IPS DF 4.7 (cell line): Measurements from ENCODE around the gene RXFP1.

Experiments used
- DNase-seq: peaks from one replicate; pipeline ENCODE4 v3.0.0-alpha.2; 2013; ENCODE audit warnings: low spot score; ENCODE audit errors: extremely low read depth

The RXFP1 gene

DNA sequence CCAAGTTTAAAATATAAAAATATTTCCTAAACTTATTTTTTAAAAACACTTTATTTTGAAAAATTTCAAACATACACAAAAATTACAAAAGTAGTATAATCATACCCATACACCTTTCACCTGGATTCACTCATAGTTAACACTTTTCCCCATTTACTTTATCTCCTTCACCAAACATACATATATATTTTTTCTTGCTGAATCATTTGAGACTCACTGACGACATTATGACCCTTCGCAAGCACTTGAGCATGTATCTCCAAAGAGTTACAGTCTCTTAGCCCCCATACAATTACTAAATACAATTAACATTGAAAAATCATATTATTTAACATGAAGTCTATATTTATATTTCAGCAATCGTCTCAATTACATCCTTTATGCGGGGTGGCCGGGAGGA, 19.8 kb downstream of the RXFP1 start:
- DNase-seq: no peak

DNA sequence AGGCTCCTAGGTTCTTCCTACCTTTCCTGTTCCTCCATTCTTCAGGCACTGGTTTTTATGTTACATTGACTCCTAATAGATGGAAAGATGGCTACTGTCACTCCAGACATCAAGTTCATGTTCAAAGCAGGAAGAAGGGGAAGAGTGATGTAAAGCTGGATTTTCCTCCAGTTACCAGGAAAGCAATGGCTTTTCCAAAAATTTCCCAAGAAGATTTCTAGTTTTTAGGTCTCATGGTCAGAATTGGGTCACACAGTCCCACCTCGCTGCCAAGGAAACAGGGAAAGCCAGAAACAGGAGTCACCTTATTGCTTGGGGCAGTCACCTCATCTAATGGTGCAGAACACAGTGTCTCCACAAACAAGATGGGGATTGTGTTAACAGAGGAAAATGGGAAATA, 21.5 kb downstream of the RXFP1 start:
- DNase-seq: no peak

DNA sequence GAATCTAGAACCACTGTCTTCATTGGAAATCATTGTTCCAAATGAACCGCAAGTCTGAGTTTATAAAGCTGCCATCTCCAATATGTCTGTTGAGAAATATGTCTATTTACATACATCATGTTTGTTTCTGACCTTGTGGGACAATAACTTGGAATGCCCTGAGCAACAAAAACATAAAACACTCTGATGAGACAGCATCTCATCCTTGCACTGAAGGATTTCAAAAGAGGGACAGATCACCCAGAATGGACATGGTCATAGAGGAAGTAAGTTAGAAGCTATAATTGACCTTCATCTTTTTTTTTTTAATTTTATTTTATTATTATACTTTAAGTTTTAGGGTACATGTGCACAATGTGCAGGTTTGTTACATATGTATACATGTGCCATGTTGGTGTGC, 22.5 kb downstream of the RXFP1 start:
- no peak for DNase-seq

DNA sequence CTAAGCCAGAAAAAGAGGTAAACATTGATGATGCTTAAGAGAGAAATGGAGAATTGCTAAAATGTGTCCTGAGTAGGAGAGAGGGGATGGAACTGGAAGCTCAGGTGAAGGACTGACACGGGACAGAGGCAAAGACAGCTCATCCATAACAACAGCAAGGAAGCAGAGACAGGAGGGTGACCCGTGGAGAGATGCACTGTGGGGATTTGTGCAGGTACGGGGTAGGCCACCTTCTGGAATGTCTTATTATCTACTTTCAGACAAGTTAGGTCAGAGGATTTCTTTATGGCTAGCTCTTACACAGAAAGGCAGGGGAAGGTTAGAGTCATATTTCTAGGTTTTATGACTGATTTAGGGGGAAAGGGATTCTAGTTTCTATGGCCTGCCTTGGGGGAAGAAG, 31.7 kb downstream of the RXFP1 start:
- DNase-seq: no peak

DNA sequence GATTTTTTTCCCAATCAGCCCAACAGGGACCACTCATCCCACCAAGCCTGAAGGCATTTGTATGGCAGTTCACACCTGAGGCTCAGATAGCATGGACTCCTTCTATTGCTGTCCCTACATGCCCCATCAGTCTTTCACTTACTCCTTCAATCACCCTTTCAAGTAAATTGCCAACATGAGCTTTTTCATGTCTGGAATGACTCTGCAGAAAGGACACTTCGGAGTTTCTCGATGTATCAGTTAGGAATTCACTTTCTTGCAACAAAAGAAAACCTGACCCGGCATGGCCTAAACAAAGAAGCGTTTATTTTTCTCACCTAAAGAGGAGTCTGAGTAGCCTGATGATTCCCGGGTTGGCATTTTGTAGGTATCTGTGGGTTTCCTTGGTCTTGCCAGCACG, 38.6 kb downstream of the RXFP1 start:
- DNase-seq: no peak

DNA sequence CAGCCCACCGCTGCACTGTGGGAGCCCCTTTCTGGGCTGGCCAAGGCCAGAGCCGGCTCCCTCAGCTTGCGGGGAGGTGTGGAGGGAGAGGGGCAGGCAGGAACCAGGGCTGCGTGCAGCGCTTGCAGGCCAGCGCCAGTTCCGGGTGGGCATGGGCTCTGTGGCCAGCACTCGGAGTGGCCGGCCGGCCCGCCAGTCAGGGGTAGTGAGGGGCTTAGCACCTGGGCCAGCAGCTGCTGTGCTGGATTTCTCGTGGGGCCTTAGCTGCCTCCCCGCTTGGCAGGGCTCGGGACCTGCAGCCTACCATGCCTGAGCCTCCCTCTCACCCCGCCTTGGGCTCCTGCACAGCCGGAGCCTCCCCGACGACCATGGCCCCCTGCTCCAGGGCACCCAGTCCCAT, 45.2 kb downstream of the RXFP1 start:
- DNase-seq: no peak

DNA sequence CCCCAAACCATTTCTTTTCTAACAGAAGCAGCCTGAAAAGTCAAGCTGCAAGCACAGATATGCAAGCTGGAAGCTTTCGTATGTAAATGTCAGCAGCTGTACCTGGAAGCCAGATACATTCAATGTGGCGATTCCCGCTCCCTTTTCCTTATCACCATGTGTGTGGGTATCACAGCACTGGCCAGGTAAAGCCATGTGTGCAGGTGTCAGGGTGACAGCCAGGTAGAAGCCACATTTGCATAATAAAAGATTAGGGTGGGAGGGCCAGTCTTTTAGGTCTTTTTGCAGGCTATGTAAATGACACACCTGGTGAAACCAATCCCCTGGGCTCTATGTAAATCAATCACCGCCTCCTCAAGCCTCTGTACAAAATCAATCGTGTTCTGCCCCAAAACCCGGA, 50.1 kb downstream of the RXFP1 start:
- peak; percentile 53 for DNase-seq

DNA sequence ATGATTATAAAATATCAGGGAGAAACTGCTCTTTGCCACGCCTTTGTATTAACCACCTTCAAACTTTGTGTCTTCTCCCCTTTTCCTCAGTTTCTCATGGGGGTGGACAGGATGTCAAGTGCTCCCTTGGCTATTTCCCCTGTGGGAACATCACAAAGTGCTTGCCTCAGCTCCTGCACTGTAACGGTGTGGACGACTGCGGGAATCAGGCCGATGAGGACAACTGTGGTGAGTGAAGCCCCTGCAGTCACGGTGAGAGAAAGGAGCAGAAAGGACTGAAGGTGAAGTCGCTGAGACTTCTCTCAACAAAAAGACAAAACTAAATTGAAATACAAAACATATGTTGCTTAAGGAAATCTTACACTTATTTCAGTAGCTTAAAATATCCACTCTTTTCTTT, 50.9 kb downstream of the RXFP1 start:
- DNase-seq: no peak

DNA sequence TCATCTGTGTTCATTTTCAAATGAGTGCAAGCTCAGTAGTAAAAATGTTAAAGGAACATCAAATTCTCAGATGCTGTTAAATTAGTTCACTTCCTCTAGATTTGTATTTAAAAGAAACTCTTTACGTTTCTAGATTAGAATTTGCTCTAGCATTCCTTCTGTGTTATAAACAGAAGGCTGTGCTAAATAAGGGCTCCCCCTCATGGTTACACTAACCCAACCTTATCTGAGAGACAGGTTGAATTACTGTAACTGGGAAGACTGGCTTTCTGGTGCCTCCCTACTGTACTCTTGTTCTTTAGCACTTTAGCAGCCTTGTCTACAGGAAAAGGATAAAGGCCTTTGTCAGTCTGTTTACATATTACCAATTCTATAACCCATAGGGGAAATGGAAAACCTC, 56.8 kb downstream of the RXFP1 start:
- DNase-seq: no peak

DNA sequence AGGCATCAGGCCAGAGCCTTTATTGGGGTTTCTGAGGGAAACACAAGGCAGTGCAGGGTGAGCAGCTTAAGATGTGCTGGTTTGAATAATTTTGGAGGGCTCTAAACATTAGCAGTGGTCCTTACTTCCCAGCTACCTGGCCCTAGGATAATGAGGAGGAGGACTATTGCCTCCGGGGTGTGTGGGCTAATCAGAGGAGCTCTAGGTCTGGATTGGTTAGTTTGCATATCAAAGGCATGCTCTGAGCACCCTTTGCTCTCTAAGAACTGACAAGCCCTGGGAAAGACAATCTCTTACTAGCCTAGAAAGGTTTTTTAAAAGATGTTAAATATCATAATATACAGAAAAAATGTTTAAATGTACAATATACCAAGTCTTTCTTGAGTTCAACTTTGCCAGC, 58.4 kb downstream of the RXFP1 start:
- no peak for DNase-seq

DNA sequence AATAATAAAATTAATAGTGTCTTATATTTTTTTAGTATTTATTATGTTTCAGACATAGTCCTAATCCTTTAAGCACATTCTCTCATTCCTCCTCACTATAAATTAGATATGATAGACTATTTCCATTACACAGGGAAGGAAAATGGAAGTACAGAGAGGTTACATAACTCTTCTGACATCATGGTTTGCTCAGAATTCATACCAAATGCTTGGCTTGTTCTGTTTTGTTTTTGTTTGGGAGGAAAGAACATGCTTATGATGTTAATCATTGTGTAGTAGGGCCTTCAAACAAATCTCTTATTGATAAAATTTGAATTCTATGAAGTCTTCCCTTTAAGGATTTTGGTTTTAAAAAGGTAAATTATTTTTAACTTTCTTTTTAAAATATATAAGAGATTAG, 59.5 kb downstream of the RXFP1 start:
- no peak for DNase-seq

DNA sequence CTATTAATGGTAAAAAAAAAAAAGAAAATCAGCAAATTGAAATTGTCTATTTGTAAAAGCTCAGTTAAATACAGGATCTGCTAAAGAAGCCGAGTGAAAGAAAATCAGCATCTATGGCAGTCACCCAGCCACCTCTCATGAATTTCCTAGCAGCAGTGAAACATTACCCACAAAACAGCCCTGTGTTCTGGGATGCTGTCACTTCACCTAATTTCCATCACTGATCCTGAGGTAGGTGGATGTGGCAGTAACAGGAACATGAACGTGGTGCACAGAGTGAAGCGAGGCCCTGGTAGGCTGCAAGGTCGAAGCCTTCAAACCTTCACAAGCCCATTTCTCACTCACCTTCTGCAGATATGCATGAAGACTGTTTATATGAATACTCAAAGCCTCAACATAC, 65.2 kb downstream of the RXFP1 start:
- no peak for DNase-seq

DNA sequence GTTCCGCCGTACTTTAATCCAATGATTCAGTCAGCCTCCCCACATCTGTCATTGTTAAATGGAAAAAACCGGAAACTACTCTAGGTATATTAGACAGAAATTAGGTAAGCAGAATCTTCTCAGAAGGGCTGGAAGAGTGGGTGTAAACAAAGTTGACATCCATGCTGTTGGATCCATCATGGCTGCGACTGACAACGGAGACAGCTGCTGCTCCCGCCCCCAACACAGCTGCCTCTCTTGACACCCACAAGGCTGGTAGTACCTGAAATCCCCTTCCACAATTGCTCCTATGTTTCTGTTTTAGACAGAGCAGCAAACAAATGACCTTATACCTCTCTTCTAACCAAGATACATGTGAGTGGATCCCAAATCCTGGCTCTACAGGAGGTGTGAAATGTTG, 66.6 kb downstream of the RXFP1 start:
- no peak for DNase-seq

DNA sequence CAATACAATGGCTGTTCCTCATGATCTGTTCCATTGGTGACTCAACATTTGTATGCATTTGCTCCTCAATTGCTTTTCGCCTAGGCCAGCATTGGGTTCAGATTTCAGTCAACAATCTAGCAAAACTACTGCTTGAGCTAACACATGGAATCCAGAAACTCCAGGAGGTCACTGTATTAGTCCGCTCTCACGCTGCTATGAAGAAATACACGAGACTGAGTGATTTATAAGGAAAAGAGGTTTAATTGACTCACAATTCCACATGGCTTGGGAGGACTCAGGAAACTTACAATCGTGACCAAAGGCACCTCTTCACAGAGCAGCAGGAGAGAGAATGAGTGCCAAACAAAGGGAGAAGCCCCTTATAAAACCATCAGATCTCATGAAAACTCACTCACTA, 67.1 kb downstream of the RXFP1 start:
- no peak for DNase-seq

DNA sequence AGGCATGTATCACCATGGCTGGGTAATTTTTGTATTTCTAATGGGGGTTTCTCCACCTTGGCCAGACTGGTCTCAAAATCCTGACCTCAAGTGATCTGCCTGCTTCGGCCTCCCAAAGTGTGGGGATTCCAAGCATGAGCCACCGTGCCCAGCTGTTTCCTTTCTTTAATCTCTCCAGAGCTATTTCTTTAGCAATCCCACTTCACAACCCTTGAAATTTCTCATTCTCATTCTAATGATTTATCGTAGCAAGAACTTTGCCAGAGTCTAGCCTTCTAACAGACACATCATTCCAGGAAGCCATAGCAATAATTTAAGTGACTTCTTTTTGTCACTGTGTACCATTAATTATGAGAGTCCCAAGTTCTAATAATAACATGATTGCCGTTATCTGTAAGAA, 68.6 kb downstream of the RXFP1 start:
- no peak for DNase-seq

DNA sequence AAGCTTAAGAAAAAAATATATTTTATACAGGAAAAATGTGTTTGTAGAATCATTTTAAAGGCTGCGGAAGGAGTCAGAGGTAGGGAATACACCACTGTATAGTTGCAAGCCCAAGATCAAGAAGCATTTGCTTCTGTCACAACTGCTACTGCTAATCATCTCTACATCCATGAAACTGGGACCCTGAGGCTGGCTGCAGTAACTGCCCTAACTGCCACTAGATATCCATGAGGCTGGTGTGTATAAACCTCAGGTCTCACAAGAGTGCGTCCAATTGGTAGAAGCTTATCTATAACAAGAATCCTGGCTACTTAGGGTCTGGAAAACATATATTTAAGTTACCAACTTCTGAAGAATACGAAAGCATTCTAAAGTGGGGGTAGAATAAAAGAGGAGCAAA, 69.1 kb downstream of the RXFP1 start:
- DNase-seq: no peak

DNA sequence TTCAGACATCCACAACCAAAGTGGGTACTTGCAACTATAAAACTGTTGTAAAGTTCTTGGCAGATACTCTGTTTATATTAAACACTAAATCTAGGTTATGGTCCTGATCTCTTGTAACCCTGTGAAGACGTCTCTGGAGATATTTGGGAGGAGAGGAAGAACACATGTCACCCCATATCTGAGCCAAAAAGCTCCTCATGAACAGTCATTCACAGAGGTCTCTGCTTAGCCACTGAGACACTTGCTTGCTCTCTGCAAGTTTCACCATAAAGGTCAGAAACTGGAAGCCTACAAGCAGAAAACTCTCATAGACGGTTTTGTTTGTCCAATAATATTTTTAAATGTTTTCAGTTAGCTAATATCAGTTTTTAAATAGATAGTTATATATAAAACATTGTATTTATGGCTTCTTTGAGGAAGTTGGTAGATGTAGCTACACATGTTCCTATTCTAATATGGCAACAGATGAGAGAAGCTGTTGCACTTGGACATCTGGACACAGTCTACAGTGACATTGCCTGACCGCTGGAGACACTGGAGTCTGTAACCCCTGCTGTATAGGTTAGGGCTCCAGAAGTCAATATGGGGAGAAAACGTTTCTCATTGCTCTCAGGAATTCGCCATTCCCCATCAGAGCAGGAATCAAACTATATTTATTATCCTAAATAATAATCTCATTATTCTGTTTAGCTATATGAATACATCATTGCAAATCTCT, 76.4 kb downstream of the RXFP1 start:
- no peak for DNase-seq

DNA sequence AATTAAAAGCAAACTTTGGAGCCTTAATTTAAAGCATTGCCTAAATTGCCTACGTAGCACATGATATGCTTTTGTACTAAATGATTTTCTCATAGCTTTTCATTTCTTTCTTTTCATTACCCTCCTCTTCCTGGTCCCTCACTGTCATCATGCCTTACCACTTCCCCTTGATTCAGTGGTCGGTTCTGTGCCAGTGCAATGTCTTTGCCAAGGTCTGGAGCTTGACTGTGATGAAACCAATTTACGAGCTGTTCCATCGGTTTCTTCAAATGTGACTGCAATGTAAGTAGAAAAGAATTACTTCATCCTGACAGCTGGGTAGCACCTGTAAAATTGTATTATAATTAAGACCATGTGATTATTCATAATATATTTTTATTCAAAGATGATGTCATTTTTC, 77.5 kb downstream of the RXFP1 start:
- DNase-seq: no peak

DNA sequence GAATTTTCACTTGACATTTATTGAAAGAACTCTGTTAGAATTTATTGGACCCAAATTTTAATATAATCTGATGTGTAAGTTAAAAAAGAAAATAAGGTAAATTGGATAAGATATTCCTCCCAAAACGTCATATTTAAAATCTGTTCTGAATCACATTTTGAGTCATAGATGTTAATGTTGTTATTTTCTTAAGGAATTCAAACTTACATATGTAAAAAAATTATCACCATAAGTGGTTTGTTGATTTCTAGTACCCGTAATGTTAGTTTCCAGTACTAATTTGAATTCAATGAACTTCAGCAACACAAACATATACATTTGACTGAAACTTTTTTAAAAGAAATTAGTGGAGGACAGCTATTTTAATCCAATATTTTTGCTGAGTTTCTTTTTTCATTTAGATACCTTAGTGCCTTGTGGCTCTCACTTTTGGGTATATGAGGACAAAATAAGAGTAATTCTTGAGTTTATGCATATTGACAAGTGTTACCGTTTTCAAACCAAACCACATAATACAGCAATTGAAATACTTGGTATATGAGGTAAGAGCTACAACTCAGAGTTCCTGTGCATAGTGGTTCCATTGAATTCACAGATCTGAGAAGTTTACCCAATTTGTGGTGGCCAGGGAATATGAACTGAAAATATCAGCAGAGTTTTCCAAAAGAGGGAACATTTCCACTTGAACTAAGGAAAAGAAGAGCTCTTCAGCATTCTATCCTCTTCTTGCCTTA, 78.2 kb downstream of the RXFP1 start:
- no peak for DNase-seq

DNA sequence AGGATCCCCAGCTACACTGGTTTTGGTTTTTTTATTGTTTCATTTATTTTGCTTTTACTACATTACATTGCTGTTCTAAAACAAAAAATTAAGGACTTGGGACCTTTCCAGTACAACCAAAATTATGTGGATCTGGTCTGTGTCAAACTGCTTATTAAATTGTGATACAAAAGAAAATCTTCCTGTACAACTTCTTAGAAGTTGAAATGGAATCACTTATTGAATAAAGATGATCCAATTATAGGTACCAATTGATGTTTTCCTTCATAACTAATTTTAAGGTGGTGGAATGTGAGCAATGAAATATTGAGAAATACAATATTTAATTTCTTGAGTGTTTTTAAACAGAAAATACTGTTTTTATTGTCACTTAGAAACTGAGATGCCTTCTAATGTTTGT, 82.7 kb downstream of the RXFP1 start:
- no peak for DNase-seq

DNA sequence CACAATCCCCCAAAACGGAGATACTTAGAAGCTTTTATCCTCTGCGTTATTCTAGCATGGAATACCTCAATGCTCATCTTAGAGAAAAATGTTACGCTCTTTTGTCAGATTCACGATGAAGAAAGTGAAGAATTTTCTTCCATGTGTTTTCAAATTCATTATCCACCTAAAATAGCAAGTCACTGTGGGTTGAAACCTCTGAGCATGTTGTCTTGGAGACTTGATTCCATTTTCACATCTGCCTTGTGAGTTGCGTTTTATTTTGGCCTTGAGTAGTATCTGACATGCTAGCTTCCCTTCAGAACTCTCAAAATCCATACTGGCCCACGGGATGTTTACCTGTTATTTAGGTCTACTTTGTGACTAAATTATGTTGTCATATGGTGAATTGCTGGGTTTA, 83.7 kb downstream of the RXFP1 start:
- no peak for DNase-seq

DNA sequence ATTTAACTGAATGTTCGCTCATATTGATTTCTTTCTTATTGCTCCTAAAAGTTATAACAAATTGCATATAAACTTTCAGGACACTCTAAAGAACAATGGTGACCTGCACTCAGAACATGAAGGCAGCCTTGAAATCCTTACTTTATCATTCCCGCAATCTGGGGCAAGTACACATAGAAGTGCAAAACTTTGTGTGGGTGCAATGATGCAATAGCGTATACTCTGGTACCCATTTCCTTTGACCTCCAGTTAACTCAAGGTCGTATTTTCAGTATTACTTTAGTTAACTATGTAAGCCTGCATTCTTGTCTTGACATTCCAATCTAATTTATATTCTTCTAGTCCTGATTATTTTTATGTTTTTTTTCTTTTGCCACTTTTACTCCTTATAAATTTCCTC, 85.3 kb downstream of the RXFP1 start:
- DNase-seq: no peak

DNA sequence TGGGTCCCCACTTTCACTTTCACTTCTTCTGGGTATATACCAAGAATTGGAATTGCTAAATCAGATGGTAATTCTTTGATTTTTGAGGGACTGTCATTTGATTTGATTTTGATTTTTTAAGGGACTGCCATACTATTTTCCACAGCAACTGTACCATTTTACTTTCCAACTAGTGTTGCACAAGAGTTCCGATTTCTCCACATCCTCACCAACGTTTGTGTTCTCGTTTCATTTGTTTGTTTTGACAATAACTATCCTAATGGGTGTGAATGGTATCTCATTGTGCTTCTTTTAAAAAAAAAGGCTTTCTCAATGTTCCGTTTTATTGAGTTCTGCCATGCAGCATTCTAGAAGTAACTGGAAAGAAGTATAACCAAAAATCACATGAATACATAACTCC, 87.4 kb downstream of the RXFP1 start:
- no peak for DNase-seq
